ENCODE results near the gene SSRP1. TPM values are rescaled to one million over a fixed set of nuclear protein-coding genes. Genes with fewer than 3 reads are reported as not detected.
A peak's percentile ranks its signal among the peaks of the same experiment; 100 is the strongest.

The SSRP1 gene
- total and polyA plus RNA-seq, 2 of the 13 experiments (the other 11 are each of a cell fraction or from before 2014, with no cell fraction given): 93.6 to 129 TPM

- TF ChIP-seq KAT7 (CRISPR knock-in tag; IDR thresholded peaks at IDR 0.05; ENCODE audit: borderline replicate concordance): no peak
- peak; percentile 37; the same call in 1 of the 2 replicates for TF ChIP-seq ZBTB34 (CRISPR knock-in tag; IDR thresholded peaks at IDR 0.05)
- TF ChIP-seq MAX (IDR thresholded peaks at IDR 0.05): peak; percentile 89
- TF ChIP-seq SOX13 (IDR thresholded peaks at IDR 0.05): no peak
- TF ChIP-seq SOX13 (CRISPR knock-in tag; conservative IDR thresholded peaks at IDR 0.05 in 1 of 2, IDR thresholded peaks at IDR 0.05 in 1 of 2): 0 out of 4 replicates have a peak, but pooled peaks of 1 of the 2 experiments have one; percentile 9
- no peak for TF ChIP-seq ETV6 (CRISPR knock-in tag; conservative IDR thresholded peaks at IDR 0.05)
- no peak for TF ChIP-seq TBP (CRISPR knock-in tag; IDR thresholded peaks at IDR 0.05)
- peak; percentile 74 for TF ChIP-seq PATZ1 (CRISPR knock-in tag; IDR thresholded peaks at IDR 0.05)
- TF ChIP-seq HNF4G (IDR thresholded peaks at IDR 0.05; ENCODE audit: borderline replicate concordance, low read depth, low read length): peak; percentile 22; the same call in 1 of the 2 replicates
- no peak for TF ChIP-seq HNF4G (CRISPR knock-in tag; IDR thresholded peaks at IDR 0.05; ENCODE audit: borderline replicate concordance, low read depth)
- no peak for TF ChIP-seq TBX3 (IDR thresholded peaks at IDR 0.05; ENCODE audit: borderline replicate concordance)
- peak; percentile 71 for TF ChIP-seq HNF4A (CRISPR knock-in tag; IDR thresholded peaks at IDR 0.05)
- no peak for TF ChIP-seq DRAP1 (CRISPR knock-in tag; IDR thresholded peaks at IDR 0.05)
- TF ChIP-seq SKI (IDR thresholded peaks at IDR 0.05; ENCODE audit: partially characterized antibody): no peak
- no peak for TF ChIP-seq HCFC1 (IDR thresholded peaks at IDR 0.05; ENCODE audit: low read depth, low read length)
- peak; percentile 98 for TF ChIP-seq ZBTB33 (CRISPR knock-in tag; IDR thresholded peaks at IDR 0.05)
- 0 out of 2 replicates have a peak, but pooled peaks have one; percentile 36 for TF ChIP-seq BRF2 (CRISPR knock-in tag; IDR thresholded peaks at IDR 0.05)
- TF ChIP-seq PRMT3 (CRISPR knock-in tag; IDR thresholded peaks at IDR 0.05; ENCODE audit: borderline replicate concordance, low read depth): no peak
- TF ChIP-seq SOX6 (IDR thresholded peaks at IDR 0.05): no peak
- TF ChIP-seq SOX6 (CRISPR knock-in tag; IDR thresholded peaks at IDR 0.05): 0 out of 2 replicates have a peak, but pooled peaks have one; percentile 18
- TF ChIP-seq PCBP2 (optimal IDR thresholded peaks at IDR 0.05; ENCODE audit: low read depth, low read length, poor library complexity, severe bottlenecking): no peak
- TF ChIP-seq ZNF792 (CRISPR knock-in tag; IDR thresholded peaks at IDR 0.05): no peak
- no peak for TF ChIP-seq ZKSCAN8 (CRISPR knock-in tag; IDR thresholded peaks at IDR 0.05; ENCODE audit: borderline replicate concordance)
- TF ChIP-seq MTA1 (CRISPR knock-in tag; IDR thresholded peaks at IDR 0.05; ENCODE audit: borderline replicate concordance): peak; percentile 49; the same call in 1 of the 2 replicates
Measured at GRCh38 chr11:57313071-57313787, 22.5 kb downstream of the SSRP1 start (continued).

Data from HepG2 (cell line).